ENCODE results near the gene PPP2R5C. TPM values are rescaled to one million over a fixed set of nuclear protein-coding genes. Genes with fewer than 3 reads are reported as not detected.

Gene PPP2R5C
- total and polyA plus RNA-seq, 2 of the 8 experiments (the other 6 are each of a cell fraction or from before 2014, with no cell fraction given): 49.6 to 95.9 TPM

- no peak for TF ChIP-seq KDM4A (IDR thresholded peaks at IDR 0.05; ENCODE audit: low read depth, low read length, severe bottlenecking)
- no peak for TF ChIP-seq BACH1 (IDR thresholded peaks at IDR 0.05; ENCODE audit: low read length)
- TF ChIP-seq CBX8 (IDR thresholded peaks at IDR 0.05; ENCODE audit: borderline replicate concordance, low read depth, low read length): no peak
- no peak for TF ChIP-seq TBP (IDR thresholded peaks at IDR 0.05; ENCODE audit: low read depth, low read length)
- no peak for TF ChIP-seq CTBP2 (IDR thresholded peaks at IDR 0.05; ENCODE audit: borderline replicate concordance, insufficient read depth, insufficient read length, low read length)
Measured at GRCh38 chr14:101968186-101968585, 206.7 kb downstream of the PPP2R5C start (continued).
